Mucosa of descending colon (tissue), 3 donors: ENCODE measurements around the gene AEBP2. TPM values are rescaled to one million over a fixed set of nuclear protein-coding genes. Genes with fewer than 3 reads are reported as not detected.
"Not testable (repeated sequence)": the region's sequence is repeated elsewhere in the genome, so short reads cannot be mapped to it uniquely, and the experiment has no call there.

Experiments
- ATAC-seq: fragments of 200-7000 bp; cut with Tn5 transposase; one replicate; pipeline ENCODE4 v1.9.1; 2020; ENCODE audit warnings: mild to moderate bottlenecking, moderate library complexity
- DNase-seq, 3 donors: peaks; one replicate each; pipeline ENCODE4 v3.0.0-alpha.2; 2020
- H3K36me3 ChIP-seq: fragments of 200-600 bp; one replicate; pipeline ENCODE4 v1.8.0; 2021; ENCODE audit warnings: low read depth, mild to moderate bottlenecking
- H3K4me1 ChIP-seq: fragments of 200-600 bp; one replicate; pipeline ENCODE4 v1.8.0; 2021; ENCODE audit warnings: low read depth, mild to moderate bottlenecking
- H3K4me3 ChIP-seq: fragments of 200-600 bp; one replicate; pipeline ENCODE4 v1.8.0; 2021; ENCODE audit warnings: mild to moderate bottlenecking
- H3K9me3 ChIP-seq: fragments of 200-600 bp; one replicate; pipeline ENCODE4 v1.8.0; 2021; ENCODE audit warnings: mild to moderate bottlenecking
- intact Hi-C, 2 donors: fragments of 100-400 bp; cut with DNase I in 1 of 2; cut with micrococcal nuclease in 1 of 2; formaldehyde crosslinking; loops; one replicate each; pipeline versions ENCODE4 v1.11.0 to v1.11.1; 2022; cut with DNase I, micrococcal nuclease
- total RNA-seq, 3 donors: library from RNA; stranded (reverse); fragmentation: NEBNext Ultra II Directional in 2 of 3; extraction: Animal tissue kit (Norgen Biotek cat#: 25700) in 2 of 3; gene quantifications; one replicate each; pipeline versions ENCODE4 v1.2.1 to v1.2.4, GENCODE V29; 2021 to 2023
- TF ChIP-seq, protein P1 (sequence below): fragments of 200-600 bp; IDR thresholded peaks from one replicate; pipeline ENCODE4 v1.8.0; 2022; ENCODE audit warnings: antibody characterized with exemption, mild to moderate bottlenecking
- donor health status: DM: no; HTN: no; CAD: no; lungs with moderate emphysema.
- donor health status: DM: no; HTN: no; CAD: no.
- donor health status: DM: no; HTN: yes; CAD: no.

Gene AEBP2
- total RNA-seq, 3 donors from 2014 or later, result 24.4 to 57.2 (median 27.7) TPM

DNA sequence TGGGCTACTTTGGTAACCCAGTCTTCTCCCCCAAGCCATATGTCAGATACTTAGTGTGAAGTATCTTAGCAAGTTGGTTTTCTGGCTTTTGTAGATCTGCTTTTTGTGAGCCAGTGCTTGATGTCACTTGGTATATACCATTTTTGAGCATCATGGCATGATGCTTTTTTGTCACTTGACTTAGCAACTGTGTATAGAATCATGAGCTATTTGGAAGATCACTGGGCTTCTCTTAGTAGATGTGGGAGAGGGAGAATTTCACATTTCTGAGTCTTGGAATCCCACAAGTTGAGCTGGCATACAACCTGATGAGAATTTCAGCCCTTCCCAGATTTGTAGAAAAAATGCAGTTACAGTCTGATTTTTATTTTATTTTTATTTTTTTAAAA is 24.9 kb downstream of the AEBP2 start:
- Histone ChIP-seq H3K36me3 (no peaks in the 10 kb centered on the region), H3K9me3 (no peaks in the 10 kb centered on the region), H3K4me3 (no peak overlapping the region), H3K4me1 (no peaks in the 10 kb centered on the region)
- intact Hi-C loops, result no loop called here
- ATAC-seq (no peak), DNase-seq (no peak)
- TF ChIP-seq, protein P1, sequence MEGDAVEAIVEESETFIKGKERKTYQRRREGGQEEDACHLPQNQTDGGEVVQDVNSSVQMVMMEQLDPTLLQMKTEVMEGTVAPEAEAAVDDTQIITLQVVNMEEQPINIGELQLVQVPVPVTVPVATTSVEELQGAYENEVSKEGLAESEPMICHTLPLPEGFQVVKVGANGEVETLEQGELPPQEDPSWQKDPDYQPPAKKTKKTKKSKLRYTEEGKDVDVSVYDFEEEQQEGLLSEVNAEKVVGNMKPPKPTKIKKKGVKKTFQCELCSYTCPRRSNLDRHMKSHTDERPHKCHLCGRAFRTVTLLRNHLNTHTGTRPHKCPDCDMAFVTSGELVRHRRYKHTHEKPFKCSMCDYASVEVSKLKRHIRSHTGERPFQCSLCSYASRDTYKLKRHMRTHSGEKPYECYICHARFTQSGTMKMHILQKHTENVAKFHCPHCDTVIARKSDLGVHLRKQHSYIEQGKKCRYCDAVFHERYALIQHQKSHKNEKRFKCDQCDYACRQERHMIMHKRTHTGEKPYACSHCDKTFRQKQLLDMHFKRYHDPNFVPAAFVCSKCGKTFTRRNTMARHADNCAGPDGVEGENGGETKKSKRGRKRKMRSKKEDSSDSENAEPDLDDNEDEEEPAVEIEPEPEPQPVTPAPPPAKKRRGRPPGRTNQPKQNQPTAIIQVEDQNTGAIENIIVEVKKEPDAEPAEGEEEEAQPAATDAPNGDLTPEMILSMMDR, result no peak

DNA sequence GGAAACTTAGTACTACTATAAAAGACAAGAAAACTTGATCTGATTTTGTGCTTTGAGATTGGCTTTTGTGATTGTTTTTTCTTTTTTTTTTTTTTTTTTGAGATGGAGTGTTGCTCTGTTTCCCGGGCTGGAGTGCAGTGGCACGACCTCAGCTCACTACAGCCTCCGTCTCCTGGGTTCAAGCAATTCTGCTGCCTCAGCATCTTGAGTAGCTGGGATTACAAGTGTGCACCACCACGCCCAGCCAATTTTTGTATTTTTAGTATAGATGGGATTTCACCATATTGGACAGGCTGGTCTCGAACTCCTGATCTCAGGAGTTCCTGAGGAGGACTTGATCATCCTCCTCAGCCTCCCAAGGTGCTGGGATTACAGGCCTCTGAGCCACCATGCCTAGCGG is 26.4 kb downstream of the AEBP2 start:
- no peaks in the 10 kb centered on the region for H3K36me3 ChIP-seq
- no peak overlapping the region for H3K4me3 ChIP-seq
- TF ChIP-seq, protein P1, result no peak
- DNase-seq (no peak), ATAC-seq (no peak)
- H3K9me3 ChIP-seq, result no peaks in the 10 kb centered on the region
- intact Hi-C loops, result no loop called here
- H3K4me1 ChIP-seq, result no peaks in the 10 kb centered on the region

DNA sequence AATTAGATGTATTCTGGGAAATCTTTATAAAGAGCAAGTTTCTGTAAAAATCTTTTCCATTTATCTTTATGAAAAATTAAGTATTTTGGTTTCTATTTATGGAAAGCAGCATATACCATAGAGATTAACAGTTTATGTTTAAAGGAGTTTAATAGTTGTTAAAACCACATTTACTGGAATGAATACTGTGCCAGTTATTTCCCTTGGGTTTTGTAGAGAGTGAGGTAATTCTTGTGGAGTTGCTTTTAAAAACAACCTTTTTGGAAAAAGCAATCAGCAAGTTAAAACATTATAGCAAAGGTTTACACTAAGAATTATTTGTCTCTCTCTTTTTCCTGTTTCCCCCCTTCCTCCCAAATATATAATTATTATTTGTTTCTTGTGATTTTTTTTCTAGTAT is 34.9 kb downstream of the AEBP2 start:
- TF ChIP-seq, protein P1, result no peak
- no peak for ATAC-seq
- intact Hi-C loops, result no loop called here
- Histone ChIP-seq H3K9me3 (no peaks in the 10 kb centered on the region), H3K36me3 (no peaks in the 10 kb centered on the region), H3K4me1 (no peaks in the 10 kb centered on the region), H3K4me3 (no peak overlapping the region)
- DNase-seq, result no peak

DNA sequence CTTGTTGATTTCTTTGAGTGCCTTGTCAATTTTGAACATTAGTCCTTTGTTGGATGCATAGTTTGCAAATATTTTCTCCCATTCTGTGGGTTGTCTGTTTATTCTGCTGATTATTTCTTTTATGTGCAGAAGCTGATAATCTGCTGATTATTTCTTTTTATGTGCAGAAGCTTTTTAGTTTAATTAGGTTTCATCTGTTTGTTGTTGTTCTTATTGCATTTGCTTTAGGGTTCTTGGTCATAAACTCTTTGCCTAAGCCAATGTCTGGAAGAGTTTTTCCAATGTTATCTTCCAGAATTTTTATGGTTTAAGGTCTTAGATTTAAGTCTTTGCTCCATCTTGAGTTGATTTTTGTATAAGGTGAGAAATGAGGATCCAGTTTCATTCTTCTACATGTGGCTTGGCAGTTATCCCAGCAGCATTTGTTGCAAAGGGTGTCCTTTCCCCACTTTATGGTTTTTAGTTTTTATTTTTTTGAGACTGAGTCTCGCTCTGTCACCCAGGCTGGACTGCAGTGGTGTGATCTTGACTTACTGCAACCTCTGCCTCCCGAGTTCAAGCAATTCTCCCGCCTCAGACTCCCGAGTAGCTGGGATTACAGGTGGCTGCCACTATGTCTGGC is 36.7 kb downstream of the AEBP2 start:
- DNase-seq, ATAC-seq, H3K36me3 ChIP-seq, H3K4me3 ChIP-seq, intact Hi-C loops, H3K4me1 ChIP-seq: not testable (repeated sequence)
- peaks cover 12% of the 10 kb centered on the region for H3K9me3 ChIP-seq

DNA sequence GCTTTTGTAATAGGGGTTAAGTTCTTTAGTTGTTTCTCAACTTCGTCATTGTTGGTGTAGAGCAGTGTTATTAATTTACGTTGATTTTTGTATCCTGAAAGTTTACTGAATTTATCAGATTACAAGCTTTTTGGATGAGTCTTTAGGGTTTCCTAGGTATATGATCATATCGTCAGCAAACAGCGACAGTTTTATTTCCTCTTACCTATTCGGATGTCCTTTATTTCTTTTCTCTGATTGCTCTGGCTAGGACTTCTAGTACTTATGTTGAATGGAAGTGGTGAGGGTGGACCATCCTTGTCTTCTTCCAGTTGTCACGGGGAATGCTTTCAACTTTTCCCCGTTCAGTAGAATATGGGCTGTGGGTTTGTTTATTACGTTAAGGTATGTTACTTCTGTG is 37.8 kb downstream of the AEBP2 start:
- DNase-seq (no peak), ATAC-seq (no peak)
- Histone ChIP-seq H3K4me1 (no peaks in the 10 kb centered on the region), H3K36me3 (no peaks in the 10 kb centered on the region), H3K9me3 (peaks cover 12% of the 10 kb centered on the region), H3K4me3 (no peak overlapping the region)
- TF ChIP-seq, protein P1, result no peak
- intact Hi-C loops, result no loop called here

DNA sequence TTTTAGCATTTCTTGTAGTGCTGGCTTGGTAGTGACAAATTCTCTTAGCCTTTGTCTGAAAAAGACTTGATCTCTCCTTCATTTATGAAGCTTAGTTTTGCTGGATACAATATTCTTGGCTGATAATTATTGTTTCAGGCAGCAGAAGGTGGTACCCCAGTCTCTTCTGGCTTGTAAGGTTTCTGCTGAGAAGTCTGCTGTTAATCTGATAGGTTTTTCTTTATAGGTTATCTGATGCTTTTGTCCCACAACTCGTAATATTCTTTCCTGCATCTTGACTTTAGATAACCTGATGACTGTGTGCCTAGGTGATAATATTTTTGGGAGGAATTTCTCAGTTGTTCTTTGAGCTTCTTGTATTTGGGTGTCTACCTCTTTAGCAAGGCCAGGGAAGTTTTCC is 41.2 kb downstream of the AEBP2 start:
- DNase-seq (no peak), ATAC-seq (no peak)
- no peaks in the 10 kb centered on the region for H3K4me1 ChIP-seq
- intact Hi-C loops, result no loop called here
- TF ChIP-seq, protein P1, result no peak
- no peaks in the 10 kb centered on the region for H3K36me3 ChIP-seq
- peaks cover 12% of the 10 kb centered on the region for H3K9me3 ChIP-seq
- no peak overlapping the region for H3K4me3 ChIP-seq
